GM18867 (cell line): ENCODE results near the gene POLR1E.

Experiments
- ATAC-seq: cut with Tn5 transposase; IDR thresholded peaks from one replicate; pipeline ENCODE4 v1.9.1; 2021; ENCODE audit warnings: mild to moderate bottlenecking, moderate library complexity; ENCODE audit not compliant: unreplicated experiment

Gene POLR1E

DNA sequence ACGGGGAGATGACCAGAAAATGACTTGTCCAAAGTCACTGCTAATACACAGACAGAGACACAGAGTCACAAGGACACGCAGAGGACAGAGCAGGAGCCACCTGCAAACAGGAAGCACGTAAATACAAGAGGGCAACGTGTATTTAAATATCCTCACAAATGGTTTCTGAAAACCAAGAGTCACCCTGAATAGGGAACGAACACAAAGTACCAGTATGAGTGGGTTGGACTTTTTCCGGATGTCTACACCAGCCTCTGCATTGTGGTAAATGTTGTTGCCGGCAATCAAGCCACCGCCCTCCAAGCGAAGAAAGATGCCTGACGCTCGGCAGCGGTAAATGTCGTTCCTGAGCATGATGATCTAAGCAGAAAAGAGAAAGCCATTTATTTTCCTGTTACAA lies 46.0 kb downstream of the POLR1E start:
- peak; percentile 88 for ATAC-seq

DNA sequence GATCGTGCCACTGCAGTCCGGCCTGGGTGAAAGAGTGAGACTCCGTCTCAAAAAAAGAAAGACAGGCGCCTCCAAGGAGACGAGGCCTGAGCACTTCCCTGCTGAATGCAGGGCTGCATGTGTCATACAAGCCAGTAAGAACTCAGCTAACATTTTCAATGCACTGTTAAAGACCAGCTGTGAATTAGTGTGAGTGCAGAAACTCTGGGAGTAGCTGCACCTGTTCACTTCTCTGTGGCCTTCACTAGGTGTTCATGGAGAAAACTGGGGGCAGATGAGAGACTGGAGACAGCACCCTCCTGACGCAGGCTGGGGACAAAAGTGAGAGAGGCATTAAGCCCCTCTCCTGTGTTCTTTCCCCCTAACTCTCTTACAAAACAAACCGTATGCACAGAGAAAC lies 48.7 kb downstream of the POLR1E start:
- no peak for ATAC-seq

DNA sequence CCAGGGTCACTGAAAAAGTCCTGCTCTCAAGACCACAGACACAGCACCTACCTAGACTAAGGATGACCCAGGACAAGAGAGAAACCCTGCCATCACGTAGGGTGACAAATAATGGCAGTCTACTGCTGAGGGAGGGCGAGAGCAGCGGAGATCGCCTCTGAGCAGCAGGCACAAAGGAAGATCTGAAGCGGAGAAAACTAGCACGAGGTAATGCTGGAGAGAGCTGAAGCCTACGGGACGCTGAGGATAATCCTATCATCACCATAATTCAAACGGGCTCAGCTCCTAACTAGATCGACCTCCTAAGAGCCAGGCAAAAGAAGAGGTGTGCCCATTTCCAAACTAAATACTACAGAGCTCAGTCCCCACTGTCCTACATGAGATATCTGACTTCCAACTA lies 49.2 kb downstream of the POLR1E start:
- no peak for ATAC-seq

DNA sequence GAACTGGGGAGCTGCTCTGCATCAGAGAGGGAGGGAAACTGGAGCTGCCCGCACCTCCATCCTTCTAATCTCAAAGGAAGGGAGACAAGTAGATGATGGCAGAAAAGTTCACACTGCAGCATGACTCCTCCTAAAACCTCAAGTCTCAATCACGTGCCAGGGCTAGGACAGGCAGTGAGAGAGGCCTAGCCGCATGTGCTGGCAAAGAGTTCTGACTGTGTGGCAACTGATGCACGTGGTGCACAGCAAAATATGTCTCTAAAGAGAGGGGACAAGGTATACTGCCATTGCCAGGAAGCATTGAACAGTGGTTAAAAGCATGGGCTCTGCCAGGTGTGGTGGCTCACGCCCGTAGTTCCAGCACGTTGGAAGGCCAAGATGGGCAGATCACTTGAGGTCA lies 52.4 kb downstream of the POLR1E start:
- no peak for ATAC-seq

DNA sequence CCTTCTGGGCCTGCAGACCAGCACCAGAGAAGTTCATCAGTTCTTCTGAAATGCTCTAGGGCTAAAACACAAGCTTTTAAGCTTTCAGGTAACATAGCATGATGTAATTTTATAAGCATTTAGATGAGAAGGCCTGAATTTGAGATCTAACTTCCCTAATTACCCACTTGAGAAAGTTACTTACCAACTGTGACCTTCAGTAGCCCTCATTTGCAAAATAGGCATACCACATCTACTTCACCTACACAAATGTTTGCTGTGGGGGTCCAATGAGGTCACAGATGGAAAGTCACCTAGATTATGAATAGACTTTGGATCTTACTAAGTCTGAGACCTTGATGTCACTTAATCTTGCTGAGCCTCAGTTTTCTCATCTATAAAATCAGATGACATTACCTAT lies 53.9 kb downstream of the POLR1E start:
- no peak for ATAC-seq

DNA sequence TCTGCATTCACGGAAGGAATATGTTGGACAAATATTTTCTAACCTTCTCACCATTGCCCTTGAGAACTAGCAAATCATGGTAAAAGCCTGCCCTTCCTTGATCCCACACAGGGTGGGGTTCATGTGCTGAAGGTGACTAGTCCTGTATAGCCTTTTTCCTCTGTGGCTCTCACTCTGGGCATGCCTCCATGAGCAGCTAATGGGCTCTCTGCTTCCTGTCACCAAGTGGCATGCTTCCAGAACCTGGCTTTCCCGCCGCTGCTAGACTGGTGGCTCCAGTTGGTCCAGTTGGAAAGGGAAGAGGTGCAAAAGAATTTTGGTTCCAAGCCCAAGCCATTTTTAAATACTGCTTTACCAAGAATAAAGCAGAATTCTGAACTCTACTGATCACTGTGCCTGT lies 54.9 kb downstream of the POLR1E start:
- ATAC-seq: no peak

DNA sequence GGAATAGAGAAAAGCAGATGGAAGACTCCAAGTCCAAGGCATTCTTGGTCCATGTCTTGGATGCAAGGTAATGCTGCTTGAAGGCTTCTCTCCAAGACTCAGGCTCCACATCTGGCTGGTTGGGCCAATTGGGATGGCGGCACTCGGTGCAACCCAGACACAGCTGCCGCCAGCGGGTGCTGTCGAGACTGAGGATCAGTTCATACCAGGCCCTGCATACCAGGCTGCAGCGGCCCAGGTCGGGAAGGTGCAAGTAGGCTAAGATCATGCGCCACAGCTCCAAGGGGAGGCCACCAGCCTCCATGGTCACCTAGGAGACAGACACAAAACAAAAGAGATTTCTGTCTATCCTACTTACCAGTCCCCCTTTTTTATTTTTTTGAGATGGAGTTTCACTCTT lies 55.7 kb downstream of the POLR1E start:
- no peak for ATAC-seq

DNA sequence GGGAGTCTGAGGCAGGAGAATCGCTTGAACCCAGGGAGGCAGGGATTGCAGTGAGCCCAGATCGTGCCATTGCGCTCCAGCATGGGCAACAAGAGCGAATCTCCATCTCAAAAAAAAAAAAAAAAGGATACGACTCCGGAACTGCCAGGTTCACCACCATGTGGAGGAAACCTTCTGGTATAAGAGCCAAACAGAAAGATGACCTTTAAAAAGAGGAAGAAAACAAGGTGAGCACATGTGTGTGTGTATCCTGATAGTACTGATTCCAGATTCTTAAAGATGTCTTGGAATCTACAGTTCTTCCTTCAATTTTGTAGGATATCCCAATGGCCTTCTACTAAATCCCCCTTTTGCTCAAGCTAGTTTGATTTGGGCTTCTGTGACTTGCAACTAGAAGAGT lies 56.7 kb downstream of the POLR1E start:
- no peak for ATAC-seq

DNA sequence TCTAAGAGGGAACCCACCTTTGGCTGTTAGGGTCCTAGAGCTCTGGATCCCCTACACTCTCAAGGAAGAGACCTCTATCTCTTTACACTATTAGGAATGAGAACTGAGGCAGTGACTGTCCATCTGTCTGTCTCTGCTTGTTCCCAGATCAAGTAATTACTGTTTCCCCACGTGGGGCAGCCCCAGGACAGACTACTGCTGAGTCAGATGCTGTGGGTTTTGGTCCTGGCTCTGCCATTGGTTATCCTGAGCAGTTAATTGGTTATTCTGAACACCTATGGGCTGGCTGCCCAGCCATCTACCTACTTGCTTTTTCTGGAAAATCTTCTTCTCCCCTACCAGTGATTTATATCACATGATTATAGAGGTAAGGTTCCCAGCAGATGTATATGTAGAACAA lies 57.1 kb downstream of the POLR1E start:
- no peak for ATAC-seq

DNA sequence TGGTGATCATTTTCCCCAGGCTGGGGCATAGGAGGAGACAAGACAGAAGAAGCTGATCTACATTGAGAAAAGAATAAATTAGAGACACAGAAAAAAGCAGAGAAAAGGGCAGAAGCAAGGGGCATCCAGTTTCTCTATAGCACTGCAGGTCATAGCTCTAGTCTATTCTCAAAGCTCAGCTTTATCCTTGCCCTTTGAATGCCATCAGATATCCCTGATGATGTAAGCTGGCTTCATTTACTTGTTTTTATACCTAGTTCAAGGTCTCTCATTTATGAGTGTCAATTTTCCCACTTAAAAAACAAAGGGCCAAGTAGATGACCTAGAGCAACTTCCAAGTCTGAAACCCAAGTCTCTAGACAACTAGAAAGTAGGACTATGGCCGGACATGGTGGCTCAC lies 57.7 kb downstream of the POLR1E start:
- ATAC-seq: no peak

DNA sequence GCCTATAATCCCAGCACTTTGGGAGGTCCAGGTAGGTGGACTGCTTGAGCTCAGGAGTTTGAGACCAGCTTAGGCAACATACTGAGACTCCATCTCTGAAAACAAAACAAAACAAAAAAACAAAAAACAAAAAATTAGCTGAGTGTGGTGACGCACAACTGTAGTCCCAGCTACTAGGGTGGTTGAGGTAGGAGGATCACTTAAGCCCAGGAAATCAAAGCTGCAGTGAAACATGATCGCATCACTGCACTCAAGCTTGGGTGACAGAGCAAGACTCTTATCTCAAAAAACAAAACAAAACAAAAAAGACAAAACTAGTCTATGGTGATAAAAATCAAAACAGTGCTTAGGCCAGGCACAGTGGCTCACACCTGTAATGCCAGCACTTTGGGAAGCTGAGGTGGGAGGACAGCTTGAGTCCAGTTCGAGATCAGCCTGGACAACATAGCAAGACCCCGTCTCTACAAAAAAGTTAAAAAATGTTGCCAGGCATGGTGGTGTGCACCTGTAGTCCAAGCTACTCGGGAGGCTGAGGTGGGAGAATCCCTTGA lies 61.7 kb downstream of the POLR1E start:
- no peak for ATAC-seq

DNA sequence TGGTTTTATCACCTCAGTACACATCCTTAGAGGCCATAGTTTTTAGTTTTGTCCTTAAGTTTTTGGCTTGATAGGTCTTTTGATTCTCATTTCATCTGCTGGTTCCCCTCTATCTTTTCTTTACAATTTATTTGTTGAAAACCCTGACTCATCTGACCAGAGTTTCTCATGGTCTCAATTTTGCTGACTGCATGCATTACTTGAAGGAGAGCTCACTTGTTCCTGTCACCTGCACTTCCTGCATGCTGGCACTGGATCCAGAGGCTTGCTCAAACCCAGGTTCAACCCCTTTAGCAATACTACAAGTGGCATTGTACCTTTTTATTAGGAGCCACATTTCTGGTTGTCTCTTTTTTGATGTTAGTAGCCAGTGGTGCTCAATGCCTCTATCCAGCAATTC lies 63.8 kb downstream of the POLR1E start:
- ATAC-seq: no peak

DNA sequence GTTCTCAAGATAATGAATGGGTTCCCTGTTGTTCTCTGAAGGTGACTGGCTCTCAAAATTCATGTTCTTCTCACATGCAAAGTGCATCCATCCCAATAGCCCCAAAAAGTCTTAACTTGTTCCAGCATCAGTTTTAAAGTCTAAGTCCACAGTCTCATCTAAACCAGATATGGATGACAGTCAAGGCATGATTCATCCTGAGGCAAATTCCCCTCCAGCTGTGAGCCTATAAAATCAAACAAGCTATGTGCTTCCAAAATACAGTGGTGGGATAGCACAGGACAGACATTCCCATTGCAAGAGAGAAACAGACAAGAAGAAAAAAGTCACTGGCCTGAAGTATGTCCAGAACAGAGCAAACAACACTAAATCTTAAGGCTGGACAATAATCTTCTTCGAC lies 65.0 kb downstream of the POLR1E start:
- no peak for ATAC-seq

DNA sequence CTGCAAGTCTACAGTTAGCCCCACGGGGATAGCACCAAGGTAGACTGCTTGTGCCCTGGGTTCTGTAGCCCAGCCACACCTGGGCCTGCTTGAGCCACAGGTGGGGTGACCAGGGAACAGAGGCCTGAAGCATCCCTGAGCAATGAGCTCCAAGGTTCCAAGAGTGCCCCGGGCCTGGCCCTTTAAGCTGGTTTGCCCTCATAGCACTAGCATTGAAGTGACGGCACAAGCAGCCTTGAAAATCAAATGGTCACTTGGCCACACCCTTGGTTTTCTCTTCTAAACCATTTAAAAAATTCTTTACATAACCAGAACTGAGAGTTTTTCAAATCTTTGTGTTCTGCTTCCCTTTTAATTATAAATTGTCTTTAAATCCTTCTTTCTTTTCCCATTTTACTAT lies 65.7 kb downstream of the POLR1E start:
- no peak for ATAC-seq

DNA sequence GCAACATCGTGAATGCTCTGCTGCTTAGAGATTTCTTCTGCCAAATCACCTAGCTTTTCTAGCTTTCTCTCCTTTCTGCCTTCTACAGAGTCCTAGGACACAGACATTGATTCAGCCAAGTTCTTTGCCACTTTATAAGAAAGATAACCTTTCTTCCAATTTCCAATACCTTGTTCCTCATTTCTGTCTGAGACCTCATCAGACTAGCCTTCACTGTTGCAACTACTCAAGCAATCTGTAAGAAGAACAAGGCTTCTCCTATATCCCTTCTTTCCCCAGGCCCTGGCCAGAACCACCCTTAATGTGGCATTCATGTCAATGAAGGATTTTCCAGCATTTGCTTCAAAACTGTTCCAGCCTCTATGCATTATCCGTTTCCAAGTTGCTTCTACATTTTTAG lies 66.1 kb downstream of the POLR1E start:
- ATAC-seq: no peak
